C4-2B (cell line): Measurements from ENCODE around the gene NEK9.

Experiments used
- H3K27ac ChIP-seq: fragments of 450-650 bp; 2 replicates; pipeline ENCODE4 v1.5.1; 2017
- CTCF ChIP-seq: fragments of 450-650 bp; conservative IDR thresholded peaks from 2 replicates; pipeline ENCODE4 v1.5.1; 2017; ENCODE audit warnings: mild to moderate bottlenecking
- ZFX ChIP-seq: fragments of 450-650 bp; IDR thresholded peaks from 2 replicates; pipeline ENCODE4 v1.6.1; 2017

NEK9 gene

DNA sequence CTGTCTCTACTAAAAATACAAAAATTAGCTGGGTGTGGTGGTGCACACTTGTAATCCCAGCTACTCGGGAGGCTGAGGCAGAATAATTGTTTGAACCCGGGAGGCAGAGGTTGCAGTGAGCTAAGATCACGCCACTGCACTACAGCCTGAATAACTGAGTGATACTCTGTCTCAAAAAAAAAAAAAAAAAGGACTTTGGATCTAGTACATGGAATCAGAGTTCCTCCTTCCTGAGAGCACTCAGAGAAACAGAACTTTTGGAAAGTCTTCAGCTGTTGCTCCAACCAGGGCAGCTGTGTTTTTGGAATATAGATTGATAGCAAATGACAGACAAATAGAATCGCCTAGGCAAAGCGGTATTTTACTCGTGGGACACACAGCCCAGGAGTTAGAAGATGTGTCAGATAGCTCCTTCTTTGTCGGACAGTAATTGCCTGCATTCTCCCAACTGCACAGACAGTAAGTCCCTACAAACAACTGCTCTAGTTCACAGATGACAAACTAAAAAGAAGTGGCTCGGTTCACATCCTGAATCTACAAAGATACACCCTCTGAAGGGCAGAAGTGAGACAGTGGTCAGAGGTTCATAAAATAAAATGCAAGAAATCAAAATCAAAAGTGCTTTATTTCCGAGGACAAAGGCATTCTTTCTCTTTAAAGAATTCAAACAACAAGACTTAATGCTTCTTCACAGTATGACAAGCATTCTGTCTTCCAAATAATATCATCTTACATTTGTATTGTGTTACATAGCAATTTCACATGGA lies 17.1 kb upstream of the NEK9 start:
- H3K27ac ChIP-seq = no peak overlapping the region
- TF ChIP-seq ZFX (no peak), CTCF (no peak)

DNA sequence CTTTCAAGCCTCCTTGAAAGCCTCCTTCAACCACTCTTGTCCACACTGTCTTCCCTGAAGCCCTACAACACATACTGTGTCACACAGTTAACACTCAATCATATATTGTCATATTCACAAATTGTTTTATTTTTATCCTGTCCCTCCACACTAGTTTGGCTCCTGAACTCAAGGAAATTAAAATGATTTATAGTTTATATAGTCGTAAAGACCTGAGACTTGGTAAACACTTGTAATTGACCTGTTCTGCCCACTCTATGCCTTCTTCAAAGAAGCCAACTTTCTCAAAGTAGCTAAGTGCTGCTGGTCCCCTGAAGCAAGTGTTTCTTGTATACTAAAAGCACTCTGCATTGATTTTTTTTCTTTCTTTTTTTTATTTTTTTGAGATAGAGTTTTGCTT lies 15.6 kb upstream of the NEK9 start:
- H3K27ac ChIP-seq = no peak overlapping the region
- TF ChIP-seq ZFX (no peak), CTCF (no peak)

DNA sequence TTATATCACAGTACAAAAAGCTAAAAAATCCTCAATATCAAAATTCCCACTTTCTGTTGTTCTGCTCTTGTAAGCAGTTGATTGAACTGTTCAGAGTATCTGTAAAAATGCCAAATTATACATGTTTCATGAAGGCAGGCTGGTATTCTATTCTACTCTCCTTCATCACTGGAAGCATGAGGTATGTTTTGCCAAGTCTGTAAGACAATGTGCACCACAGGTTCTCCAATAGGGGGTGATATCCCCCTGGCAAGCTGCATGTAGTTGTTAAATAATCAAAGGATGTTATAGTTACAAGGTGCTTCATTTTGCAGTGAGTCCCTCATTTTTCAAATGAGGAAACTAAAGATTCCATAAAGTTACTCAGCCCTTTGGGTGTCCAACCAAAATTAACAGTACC lies 15.1 kb upstream of the NEK9 start:
- no peak overlapping the region for H3K27ac ChIP-seq
- TF ChIP-seq CTCF = peak; percentile 42
- no peak for TF ChIP-seq ZFX

DNA sequence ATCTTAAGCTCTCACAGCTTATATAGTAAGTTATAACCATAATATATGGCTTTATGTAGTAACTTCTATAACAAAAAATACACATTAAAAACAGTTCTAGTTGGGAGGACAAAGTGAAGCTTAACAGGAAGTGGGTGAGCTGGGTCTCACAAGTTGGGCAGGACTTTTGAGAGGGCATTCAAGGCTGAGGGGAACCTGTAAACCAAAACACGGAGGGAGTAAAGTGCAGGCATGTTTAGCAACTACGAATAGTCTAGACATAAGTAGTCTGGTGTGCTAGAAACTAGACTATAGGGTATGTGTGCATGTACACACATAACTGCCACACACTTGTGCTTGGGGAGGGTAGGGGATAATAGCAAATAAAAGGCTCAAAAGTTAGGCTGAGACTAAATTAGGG lies 14.2 kb upstream of the NEK9 start:
- no peak for TF ChIP-seq ZFX
- no peak for TF ChIP-seq CTCF
- H3K27ac ChIP-seq = no peak overlapping the region

DNA sequence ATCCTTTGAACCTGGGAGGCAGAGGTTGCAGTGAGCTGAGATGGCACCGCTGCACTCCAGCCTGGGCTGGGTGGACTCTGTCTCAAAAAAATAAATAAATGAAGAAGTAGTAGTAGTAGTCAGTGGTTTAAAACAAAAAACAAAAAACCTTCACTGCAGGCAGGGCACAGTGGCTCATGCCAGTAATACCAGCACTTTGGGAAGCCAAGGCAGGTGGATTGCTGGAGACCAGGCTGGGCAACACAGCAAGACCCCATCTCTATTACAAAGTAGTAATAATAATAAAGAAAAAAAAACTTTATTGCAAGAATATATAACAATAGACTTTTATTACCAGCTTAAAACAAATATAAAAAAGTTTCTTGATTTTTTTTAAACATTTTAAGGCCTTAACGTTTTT lies 13.8 kb upstream of the NEK9 start:
- no peak overlapping the region for H3K27ac ChIP-seq
- TF ChIP-seq ZFX (no peak), CTCF (no peak)

DNA sequence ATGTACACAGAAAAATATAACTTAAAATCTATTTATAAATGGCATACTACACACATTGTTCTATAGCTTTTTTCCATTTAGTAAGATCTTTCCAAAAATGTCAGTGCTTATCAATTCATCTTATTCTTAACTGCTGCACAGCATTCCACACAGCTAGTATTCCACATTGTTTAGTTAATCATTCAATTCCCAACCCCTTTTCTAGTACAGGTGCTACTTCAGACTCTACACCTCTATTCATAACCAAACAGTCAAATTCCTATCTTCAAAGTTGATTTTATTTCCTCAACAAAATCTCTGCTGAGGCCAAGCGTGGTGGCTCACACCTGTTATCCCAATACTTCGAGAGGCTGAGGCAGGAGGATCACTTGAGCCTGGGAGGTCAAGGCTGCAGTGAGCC lies 12.3 kb upstream of the NEK9 start:
- no peak overlapping the region for H3K27ac ChIP-seq
- TF ChIP-seq ZFX = no peak
- TF ChIP-seq CTCF = no peak

- H3K27ac ChIP-seq = no peak overlapping the region
- no peak for TF ChIP-seq ZFX
- no peak for TF ChIP-seq CTCF
Observed at GRCh38 chr14:75138492-75138891, 11.6 kb upstream of the NEK9 start.
